GM12878 (cell line): ENCODE results near the gene RAC3. TPM values are rescaled to one million over a fixed set of nuclear protein-coding genes. Genes with fewer than 3 reads are reported as not detected.

ENCODE experiments used
- ATAC-seq: fragments of 200-7000 bp; cut with Tn5 transposase; 3 replicates; pipeline ENCODE4 v1.9.1; 2020; ENCODE audit warnings: mild to moderate bottlenecking, moderate library complexity
- BruUV-seq: library from RNA; stranded (reverse); fragments of 400-500 nt; replicated peaks from 2 replicates; lab custom pipeline; 2021; lab: Mats Ljungman, UMichigan
- CTCF ChIA-PET: fragments of 300-600 bp; sonication (Branson Sonifier 250); formaldehyde crosslinking; extraction: SDS; loops from one replicate; lab custom pipeline; 2021; ENCODE audit warnings: inconsistent platforms; lab: Yijun Ruan, JAX
- POLR2A ChIA-PET: fragments of 350-600 bp; formaldehyde crosslinking; extraction: SDS; loops from one replicate; lab custom pipeline; 2021; ENCODE audit warnings: inconsistent platforms; lab: Charles Lee
- RAD21 ChIA-PET: fragments of 300-600 bp; sonication (Branson Sonifier 250); formaldehyde crosslinking; loops from one replicate; lab custom pipeline; 2023; ENCODE audit warnings: antibody characterized with exemption; ENCODE audit not compliant: unreplicated experiment; lab: Charles Lee
- SMC1A ChIA-PET: fragments of 300-600 bp; sonication (Branson Sonifier 250); formaldehyde crosslinking; loops from one replicate; lab custom pipeline; 2023; ENCODE audit not compliant: unreplicated experiment, uncharacterized antibody; lab: Charles Lee
- DNase-seq: peaks from one replicate; pipeline ENCODE4 v3.0.0-alpha.2; 2011; ENCODE audit warnings: low read depth, low spot score
- FAIRE-seq: peaks from 3 replicates; lab custom pipeline; 2011; peaks lifted over from hg19 to GRCh38; lab: Jason Lieb, UNC
- H2AFZ ChIP-seq: 2 replicates; pipeline ENCODE4 v1.6.0; 2011; ENCODE audit warnings: low read depth, low read length, control low read depth; ENCODE audit not compliant: control insufficient read depth
- H3K27ac ChIP-seq: 2 replicates; pipeline ENCODE4 v1.5.1; 2011; ENCODE audit warnings: control low read depth; ENCODE audit not compliant: control insufficient read depth, insufficient read depth
- H3K27me3 ChIP-seq, 2 experiments: replicated peaks in 1 of 2; 2 replicates each; pipeline versions ENCODE4 v1.6.0 to v1.6.1; 2011; ENCODE audit warnings: low read length in 1 of 2; ENCODE audit not compliant: control insufficient read depth in 2 of 2, insufficient read depth in 2 of 2
- H3K36me3 ChIP-seq, 2 experiments: 2 replicates each; pipeline ENCODE4 v1.5.1; 2011; ENCODE audit warnings: low read length in 1 of 2; ENCODE audit not compliant: control insufficient read depth in 2 of 2, insufficient read depth in 2 of 2
- H3K4me1 ChIP-seq: 2 replicates; pipeline ENCODE4 v1.6.1; 2011; ENCODE audit warnings: mild to moderate bottlenecking, low read length, moderate library complexity, mixed read lengths; ENCODE audit not compliant: control insufficient read depth, insufficient read depth
- H3K4me2 ChIP-seq: 2 replicates; pipeline ENCODE4 v1.6.0; 2011; ENCODE audit warnings: control low read depth; ENCODE audit not compliant: control insufficient read depth, insufficient read depth
- H3K4me3 ChIP-seq: fragments of 200-600 bp; sonication (generic); 2 replicates; pipeline ENCODE4 v1.5.1; 2016
- H3K79me2 ChIP-seq: 2 replicates; pipeline ENCODE4 v1.6.0; 2011; ENCODE audit warnings: low read length; ENCODE audit not compliant: control insufficient read depth, insufficient read depth
- H3K9ac ChIP-seq: 2 replicates; pipeline ENCODE4 v1.8.0; 2011; ENCODE audit warnings: low read length, control low read depth, mixed read lengths; ENCODE audit not compliant: control insufficient read depth, insufficient read depth
- H3K9me3 ChIP-seq: replicated peaks from 3 replicates; pipeline ENCODE4 v1.5.1; 2011; ENCODE audit warnings: mild to moderate bottlenecking, low read length; ENCODE audit not compliant: control insufficient read depth, insufficient read depth
- H4K20me1 ChIP-seq: 2 replicates; pipeline ENCODE4 v1.6.0; 2011; ENCODE audit not compliant: control insufficient read depth, insufficient read depth
- MEF2B ChIP-seq: fragments of 450-650 bp; IDR thresholded peaks from 2 replicates; pipeline ENCODE4 v1.6.1; 2018; ENCODE audit warnings: mild to moderate bottlenecking, moderate library complexity; ENCODE audit not compliant: partially characterized antibody, poor library complexity, severe bottlenecking
- SIN3A ChIP-seq: IDR thresholded peaks from 2 replicates; pipeline ENCODE4 v1.6.1; 2012; ENCODE audit warnings: low read depth, low read length, improper control_type of control experiment
- WGBS: methylation state at CpG from one replicate; pipeline ENCODE4 v1.1.6; 2016; ENCODE audit warnings: low lambda C conversion rate; ENCODE audit not compliant: insufficient replicate concordance, insufficient coverage; ENCODE audit errors: missing lambda C conversion rate; 5-methylcytosine and 5-hydroxymethylcytosine counted together
- in situ Hi-C: fragments of 300-500 bp; cut with MboI; formaldehyde crosslinking; loops from 9 replicates; pipeline ENCODE4 v1.14.3; 2018; ENCODE audit warnings: mixed read lengths
- intact Hi-C: fragments of 100-400 bp; cut with micrococcal nuclease; formaldehyde crosslinking; loops from one replicate; pipeline ENCODE4 v1.14.2; 2022; ENCODE audit not compliant: unreplicated experiment
- polyA plus RNA-seq, 11 experiments: library from polyadenylated mRNA; depleted of rRNA in 4 of 11; unstranded in 6 of 11; stranded (reverse) in 5 of 11; fragments of >200 nt; fragmentation: Nextera tagmentation in 4 of 11; fragmentation: Illumina TruSeq in 1 of 11; extraction: Ambion mirVana in 4 of 11; extraction: Trizol in 1 of 11; gene quantifications; 1 replicate in 1 of 11; 2 replicates in 10 of 11; pipeline versions ENCODE4 v1.2.1 to v1.2.3, GENCODE V29; 2011 to 2016; ENCODE audit warnings: inconsistent platforms in 2 of 11, missing spikeins in 2 of 11, low read depth in 1 of 11
- total RNA-seq, 4 experiments: library from RNA; depleted of rRNA in 3 of 4; stranded (reverse); fragments of >200 nt in 3 of 4; fragmentation: Illumina TruSeq in 1 of 4; extraction: Trizol in 1 of 4; gene quantifications; 2 replicates each; pipeline versions ENCODE4 v1.2.1 to v1.2.3, GENCODE V29; 2013 to 2021
- TF ChIP-seq, protein P1 (sequence below): fragments of 450-650 bp; conservative IDR thresholded peaks from 2 replicates; pipeline ENCODE4 v1.6.1; 2017; ENCODE audit warnings: mild to moderate bottlenecking, moderate library complexity
- TF ChIP-seq, protein P2 (sequence below): IDR thresholded peaks from 2 replicates; pipeline ENCODE4 v1.6.1; 2012; ENCODE audit warnings: low read depth, low read length, improper control_type of control experiment

RAC3 gene
- total and polyA plus RNA-seq, 10 of the 15 experiments (the other 5 are each of a cell fraction or from before 2014, with no cell fraction given) = 0.11 to 32.9 (median 6.7) TPM

DNA sequence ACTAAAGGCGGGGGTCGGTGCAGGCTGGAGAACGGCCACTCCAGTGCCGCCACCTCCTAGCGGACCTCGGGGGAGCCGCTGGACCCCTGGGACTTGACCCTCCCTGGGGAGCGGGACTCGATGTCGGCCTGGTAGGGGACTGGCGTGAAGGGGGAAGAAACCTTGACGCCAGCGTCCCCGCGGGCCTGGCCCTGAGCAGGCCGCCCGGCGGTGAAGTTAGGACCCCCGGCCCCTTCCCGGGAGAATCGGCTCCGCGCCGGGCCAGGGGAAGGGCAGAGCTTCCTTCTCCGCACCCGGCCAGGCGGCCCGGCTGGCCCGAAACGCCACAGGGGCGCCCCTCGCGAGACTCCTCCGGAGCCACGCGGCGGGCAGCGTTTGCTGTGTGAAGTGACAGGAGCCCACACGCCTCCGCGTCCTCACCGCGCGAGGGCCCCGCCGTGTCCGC lies 33.7 kb downstream of the RAC3 start:
- peak overlapping the region; percentile 34; the same call in 1 of the 2 replicates for H2AFZ ChIP-seq
- H3K4me2 ChIP-seq = peak overlapping the region; percentile 82
- CTCF ChIA-PET = interaction anchor here (0.7 kb wide), 1 partner anchor 35 kb away, joined by 4 read pairs; no protein-coding TSS in a partner anchor
- H3K27me3 ChIP-seq = no peaks in the 10 kb centered on the region
- ATAC-seq = peak; percentile 49
- no peaks in the 10 kb centered on the region for H3K9me3 ChIP-seq
- POLR2A ChIA-PET = interaction anchor here (0.8 kb wide), 1 partner anchor 31 kb away, joined by 3 read pairs; no protein-coding TSS in a partner anchor
- peaks cover 3 to 9% of the 10 kb centered on the region in 2 experiments; a peak in 3 of 4 replicates for H3K36me3 ChIP-seq
- SMC1A ChIA-PET = interaction anchor here (2.2 kb wide), 1 partner anchor 28 kb away, joined by 5 read pairs; the partner anchor contains the start of gene DCXR
- H3K4me3 ChIP-seq = peak overlapping the region; percentile 90
- peak overlapping the region; percentile 90 for H3K9ac ChIP-seq
- FAIRE-seq = no peak
- no peaks in the 10 kb centered on the region for H4K20me1 ChIP-seq
- peaks cover 8% of the 10 kb centered on the region for H3K4me1 ChIP-seq
- intact Hi-C loops = no loop called here
- no TSS peak for BruUV-seq
- TF ChIP-seq, protein P1, sequence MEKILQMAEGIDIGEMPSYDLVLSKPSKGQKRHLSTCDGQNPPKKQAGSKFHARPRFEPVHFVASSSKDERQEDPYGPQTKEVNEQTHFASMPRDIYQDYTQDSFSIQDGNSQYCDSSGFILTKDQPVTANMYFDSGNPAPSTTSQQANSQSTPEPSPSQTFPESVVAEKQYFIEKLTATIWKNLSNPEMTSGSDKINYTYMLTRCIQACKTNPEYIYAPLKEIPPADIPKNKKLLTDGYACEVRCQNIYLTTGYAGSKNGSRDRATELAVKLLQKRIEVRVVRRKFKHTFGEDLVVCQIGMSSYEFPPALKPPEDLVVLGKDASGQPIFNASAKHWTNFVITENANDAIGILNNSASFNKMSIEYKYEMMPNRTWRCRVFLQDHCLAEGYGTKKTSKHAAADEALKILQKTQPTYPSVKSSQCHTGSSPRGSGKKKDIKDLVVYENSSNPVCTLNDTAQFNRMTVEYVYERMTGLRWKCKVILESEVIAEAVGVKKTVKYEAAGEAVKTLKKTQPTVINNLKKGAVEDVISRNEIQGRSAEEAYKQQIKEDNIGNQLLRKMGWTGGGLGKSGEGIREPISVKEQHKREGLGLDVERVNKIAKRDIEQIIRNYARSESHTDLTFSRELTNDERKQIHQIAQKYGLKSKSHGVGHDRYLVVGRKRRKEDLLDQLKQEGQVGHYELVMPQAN = 0 out of 2 replicates have a peak, but pooled peaks have one; percentile 49
- TF ChIP-seq MEF2B = peak; percentile 37
- peak; percentile 40; the same call in 1 of the 2 replicates for TF ChIP-seq SIN3A
- TF ChIP-seq, protein P2, sequence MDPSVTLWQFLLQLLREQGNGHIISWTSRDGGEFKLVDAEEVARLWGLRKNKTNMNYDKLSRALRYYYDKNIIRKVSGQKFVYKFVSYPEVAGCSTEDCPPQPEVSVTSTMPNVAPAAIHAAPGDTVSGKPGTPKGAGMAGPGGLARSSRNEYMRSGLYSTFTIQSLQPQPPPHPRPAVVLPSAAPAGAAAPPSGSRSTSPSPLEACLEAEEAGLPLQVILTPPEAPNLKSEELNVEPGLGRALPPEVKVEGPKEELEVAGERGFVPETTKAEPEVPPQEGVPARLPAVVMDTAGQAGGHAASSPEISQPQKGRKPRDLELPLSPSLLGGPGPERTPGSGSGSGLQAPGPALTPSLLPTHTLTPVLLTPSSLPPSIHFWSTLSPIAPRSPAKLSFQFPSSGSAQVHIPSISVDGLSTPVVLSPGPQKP = no peak
- peaks cover 20% of the 10 kb centered on the region for H3K79me2 ChIP-seq
- WGBS = 1% methylated on average over 34 of the region's 47 CpGs
- DNase-seq = no peak
- in situ Hi-C loops = no loop called here
- RAD21 ChIA-PET = no interaction called here
- peak overlapping the region; percentile 65 for H3K27ac ChIP-seq
